Liver (tissue), 9 donors: ENCODE data around the gene IGSF3. TPM values are rescaled to one million over a fixed set of nuclear protein-coding genes. Genes with fewer than 3 reads are reported as not detected.

Experiments used
- DNase-seq: peaks from one replicate; pipeline ENCODE4 v3.0.0-alpha.2; 2017; ENCODE audit warnings: low spot score
- H3K27ac ChIP-seq, 2 donors: one replicate each; pipeline ENCODE4 v1.7.0; 2013; ENCODE audit warnings: inconsistent platforms in 2 of 2, low read length in 2 of 2, control low read depth in 1 of 2, low read depth in 1 of 2, mild to moderate bottlenecking in 1 of 2
- H3K27me3 ChIP-seq, 4 donors: one replicate each; pipeline versions ENCODE4 v1.6.1 to v1.7.0; 2013; ENCODE audit warnings: low read length in 3 of 4, inconsistent platforms in 1 of 4, mild to moderate bottlenecking in 1 of 4, moderate library complexity in 1 of 4; ENCODE audit not compliant: control insufficient read depth in 4 of 4, insufficient read depth in 4 of 4
- H3K36me3 ChIP-seq, 4 donors: one replicate each; pipeline versions ENCODE4 v1.6.1 to v1.7.0; 2013; ENCODE audit warnings: low read length in 3 of 4, mild to moderate bottlenecking in 3 of 4, low read depth in 1 of 4, moderate library complexity in 1 of 4; ENCODE audit not compliant: control insufficient read depth in 4 of 4, insufficient read depth in 3 of 4
- H3K4me1 ChIP-seq, 4 donors: one replicate each; pipeline versions ENCODE4 v1.6.1 to v1.7.0; 2013; ENCODE audit warnings: low read length in 3 of 4, mild to moderate bottlenecking in 3 of 4, moderate library complexity in 1 of 4; ENCODE audit not compliant: control insufficient read depth in 4 of 4, insufficient read depth in 4 of 4
- H3K4me3 ChIP-seq, 3 donors: one replicate each; pipeline versions ENCODE4 v1.6.1 to v1.7.0; 2013; ENCODE audit warnings: low read length in 3 of 3, control low read depth in 1 of 3, low read depth in 1 of 3, mild to moderate bottlenecking in 1 of 3
- H3K9ac ChIP-seq, 2 donors: one replicate each; pipeline ENCODE4 v1.7.0; 2013; ENCODE audit warnings: low read length in 2 of 2, mild to moderate bottlenecking in 2 of 2, moderate library complexity in 2 of 2, control low read depth in 1 of 2, low read depth in 1 of 2
- H3K9me3 ChIP-seq, 4 donors: one replicate each; pipeline versions ENCODE4 v1.6.1 to v1.7.0; 2013; ENCODE audit warnings: low read length in 3 of 4; ENCODE audit not compliant: control insufficient read depth in 4 of 4
- CTCF ChIP-seq: fragments of 150-350 bp; IDR thresholded peaks from 2 replicates; pipeline ENCODE4 v1.5.1; 2017; ENCODE audit warnings: improper control_type of control experiment, low read depth, low read length; ENCODE audit not compliant: missing input control
- EGR1 ChIP-seq, 2 donors: IDR thresholded peaks; 2 replicates each; pipeline ENCODE4 v1.6.1; 2016 to 2018; ENCODE audit warnings: antibody characterized with exemption in 2 of 2, low read depth in 2 of 2
- FOXA1 ChIP-seq: IDR thresholded peaks from 2 replicates; pipeline ENCODE4 v1.6.1; 2016; ENCODE audit warnings: antibody characterized with exemption
- FOXA2 ChIP-seq: IDR thresholded peaks from 2 replicates; pipeline ENCODE4 v1.6.1; 2016; ENCODE audit warnings: antibody characterized with exemption
- GABPA ChIP-seq, 2 donors: IDR thresholded peaks in 1 of 2; conservative IDR thresholded peaks in 1 of 2; 2 replicates each; pipeline ENCODE4 v1.6.1; 2016; ENCODE audit warnings: antibody characterized with exemption in 2 of 2, mild to moderate bottlenecking in 1 of 2, moderate library complexity in 1 of 2
- HNF4A ChIP-seq, 2 donors: conservative IDR thresholded peaks; 2 replicates each; pipeline ENCODE4 v1.6.1; 2016; ENCODE audit warnings: antibody characterized with exemption in 2 of 2, mild to moderate bottlenecking in 2 of 2
- HNF4G ChIP-seq: IDR thresholded peaks from 2 replicates; pipeline ENCODE4 v1.6.1; 2016; ENCODE audit warnings: antibody characterized with exemption
- MAX ChIP-seq: IDR thresholded peaks from 2 replicates; pipeline ENCODE4 v1.6.1; 2016; ENCODE audit warnings: antibody characterized with exemption
- RAD21 ChIP-seq, 2 donors: IDR thresholded peaks; 2 replicates each; pipeline ENCODE4 v1.6.1; 2016; ENCODE audit warnings: antibody characterized with exemption in 2 of 2, mild to moderate bottlenecking in 2 of 2
- RXRA ChIP-seq, 2 donors: IDR thresholded peaks; 2 replicates each; pipeline ENCODE4 v1.6.1; 2017 to 2018; ENCODE audit warnings: antibody characterized with exemption in 2 of 2, mild to moderate bottlenecking in 1 of 2
- SP1 ChIP-seq: IDR thresholded peaks from 2 replicates; pipeline ENCODE4 v1.6.1; 2018; ENCODE audit warnings: antibody characterized with exemption, mild to moderate bottlenecking
- TAF1 ChIP-seq: conservative IDR thresholded peaks from 2 replicates; pipeline ENCODE4 v1.6.1; 2016; ENCODE audit warnings: antibody characterized with exemption, mild to moderate bottlenecking
- YY1 ChIP-seq: IDR thresholded peaks from 2 replicates; pipeline ENCODE4 v1.6.1; 2016; ENCODE audit warnings: antibody characterized with exemption, mild to moderate bottlenecking
- WGBS: extraction: QIAGEN DNeasy Blood & Tissue Kit; methylation state at CpG from one replicate; pipeline ENCODE4 v1.1.7; 2013; 5-methylcytosine and 5-hydroxymethylcytosine counted together
- polyA plus RNA-seq, 2 donors: library from polyadenylated mRNA; stranded (reverse) in 1 of 2; unstranded in 1 of 2; fragments of 200-250 nt in 1 of 2; fragments of >200 nt in 1 of 2; fragmentation: Nextera tagmentation in 1 of 2; extraction: Ambion mirVana in 1 of 2; gene quantifications; one replicate each; pipeline versions ENCODE4 v1.2.1 to v1.2.3, GENCODE V29; 2013 to 2015
- total RNA-seq, 2 donors: library from RNA; depleted of rRNA; stranded (reverse); fragments of >200 nt; gene quantifications; one replicate each; pipeline ENCODE4 v1.2.3, GENCODE V29; 2014
- TF ChIP-seq, protein P1 (sequence below): IDR thresholded peaks from 2 replicates; pipeline ENCODE4 v1.6.1; 2016; ENCODE audit warnings: antibody characterized with exemption
- TF ChIP-seq, protein P2 (sequence below): IDR thresholded peaks from 2 replicates; pipeline ENCODE4 v1.6.1; 2016; ENCODE audit warnings: antibody characterized with exemption
- TF ChIP-seq, protein P3 (sequence below): IDR thresholded peaks from 2 replicates; pipeline ENCODE4 v1.6.1; 2016; ENCODE audit warnings: antibody characterized with exemption, mild to moderate bottlenecking
- donor health status: healthy.
- donor health status: healthy.
- donor health status: healthy.
- donor health status: healthy.
- donor health status: healthy.

The IGSF3 gene
- total and polyA plus RNA-seq, 4 donors = 0.14 to 5.4 (median 0.68) TPM

DNA sequence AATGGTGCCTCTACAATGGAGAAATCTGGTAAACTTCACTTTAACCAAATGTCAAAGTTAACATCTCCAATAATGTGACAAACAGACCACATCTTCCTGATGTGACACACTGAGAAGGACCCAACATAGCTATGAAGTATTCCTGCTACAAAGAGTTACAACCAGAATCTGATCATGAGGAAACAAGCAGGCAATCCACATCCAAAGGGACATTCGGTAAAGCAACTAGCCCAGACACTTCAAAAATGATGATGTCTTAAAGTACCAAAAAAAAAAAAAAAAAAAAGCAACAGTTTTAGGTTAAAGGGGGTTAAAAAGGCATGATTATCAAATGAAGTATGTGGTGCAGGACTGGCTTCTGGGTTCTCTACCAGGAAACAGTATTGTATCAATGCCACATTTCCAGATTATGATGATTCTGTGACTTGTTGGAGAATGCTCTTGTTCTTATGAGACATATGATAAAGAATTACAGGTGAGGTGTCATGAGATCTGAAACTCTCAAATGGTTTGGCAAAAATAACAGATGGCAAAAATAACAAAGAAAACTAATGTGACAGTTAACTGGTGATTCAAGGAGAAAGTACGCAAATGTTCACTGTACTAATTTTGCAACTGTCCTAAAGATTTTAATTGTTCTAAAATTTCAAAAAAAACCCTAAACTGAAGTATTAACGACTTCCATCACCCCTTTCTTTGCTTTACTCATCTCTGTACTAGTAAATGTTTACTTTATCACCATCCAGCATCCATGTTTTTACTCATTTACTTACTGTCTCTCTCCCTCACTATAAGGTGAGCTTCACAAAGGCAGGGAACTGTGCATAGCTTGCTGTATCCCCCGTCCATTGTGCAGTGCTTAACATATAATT lies 99.5 kb downstream of the IGSF3 start:
- Histone ChIP-seq H3K9me3 (no peaks in the 10 kb centered on the region), H3K27ac (no peak overlapping the region), H3K9ac (no peak overlapping the region), H3K4me3 (no peak overlapping the region), H3K4me1 (peaks cover 1 to 12% (median 11%) of the 10 kb centered on the region in 4 donors), H3K36me3 (no peaks in the 10 kb centered on the region), H3K27me3 (no peaks in the 10 kb centered on the region)
- no peak for DNase-seq
- TF ChIP-seq FOXA2 (no peak), SP1 (no peak), FOXA1 (no peak), GABPA (IDR thresholded peaks at IDR 0.05 in 1 of 2, conservative IDR thresholded peaks at IDR 0.05 in 1 of 2) (no peak), RXRA (IDR thresholded peaks at IDR 0.05) (no peak), CTCF (no peak), HNF4G (no peak), HNF4A (conservative IDR thresholded peaks at IDR 0.05) (no peak), MAX (no peak), EGR1 (IDR thresholded peaks at IDR 0.05; ENCODE audit: low read depth in 2 of 2) (no peak), RAD21 (IDR thresholded peaks at IDR 0.05) (no peak), YY1 (no peak), TAF1 (no peak)
- TF ChIP-seq, protein P1, sequence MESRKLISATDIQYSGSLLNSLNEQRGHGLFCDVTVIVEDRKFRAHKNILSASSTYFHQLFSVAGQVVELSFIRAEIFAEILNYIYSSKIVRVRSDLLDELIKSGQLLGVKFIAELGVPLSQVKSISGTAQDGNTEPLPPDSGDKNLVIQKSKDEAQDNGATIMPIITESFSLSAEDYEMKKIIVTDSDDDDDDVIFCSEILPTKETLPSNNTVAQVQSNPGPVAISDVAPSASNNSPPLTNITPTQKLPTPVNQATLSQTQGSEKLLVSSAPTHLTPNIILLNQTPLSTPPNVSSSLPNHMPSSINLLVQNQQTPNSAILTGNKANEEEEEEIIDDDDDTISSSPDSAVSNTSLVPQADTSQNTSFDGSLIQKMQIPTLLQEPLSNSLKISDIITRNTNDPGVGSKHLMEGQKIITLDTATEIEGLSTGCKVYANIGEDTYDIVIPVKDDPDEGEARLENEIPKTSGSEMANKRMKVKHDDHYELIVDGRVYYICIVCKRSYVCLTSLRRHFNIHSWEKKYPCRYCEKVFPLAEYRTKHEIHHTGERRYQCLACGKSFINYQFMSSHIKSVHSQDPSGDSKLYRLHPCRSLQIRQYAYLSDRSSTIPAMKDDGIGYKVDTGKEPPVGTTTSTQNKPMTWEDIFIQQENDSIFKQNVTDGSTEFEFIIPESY = no peak
- TF ChIP-seq, protein P2, sequence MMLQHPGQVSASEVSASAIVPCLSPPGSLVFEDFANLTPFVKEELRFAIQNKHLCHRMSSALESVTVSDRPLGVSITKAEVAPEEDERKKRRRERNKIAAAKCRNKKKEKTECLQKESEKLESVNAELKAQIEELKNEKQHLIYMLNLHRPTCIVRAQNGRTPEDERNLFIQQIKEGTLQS = no peak
- TF ChIP-seq, protein P3, sequence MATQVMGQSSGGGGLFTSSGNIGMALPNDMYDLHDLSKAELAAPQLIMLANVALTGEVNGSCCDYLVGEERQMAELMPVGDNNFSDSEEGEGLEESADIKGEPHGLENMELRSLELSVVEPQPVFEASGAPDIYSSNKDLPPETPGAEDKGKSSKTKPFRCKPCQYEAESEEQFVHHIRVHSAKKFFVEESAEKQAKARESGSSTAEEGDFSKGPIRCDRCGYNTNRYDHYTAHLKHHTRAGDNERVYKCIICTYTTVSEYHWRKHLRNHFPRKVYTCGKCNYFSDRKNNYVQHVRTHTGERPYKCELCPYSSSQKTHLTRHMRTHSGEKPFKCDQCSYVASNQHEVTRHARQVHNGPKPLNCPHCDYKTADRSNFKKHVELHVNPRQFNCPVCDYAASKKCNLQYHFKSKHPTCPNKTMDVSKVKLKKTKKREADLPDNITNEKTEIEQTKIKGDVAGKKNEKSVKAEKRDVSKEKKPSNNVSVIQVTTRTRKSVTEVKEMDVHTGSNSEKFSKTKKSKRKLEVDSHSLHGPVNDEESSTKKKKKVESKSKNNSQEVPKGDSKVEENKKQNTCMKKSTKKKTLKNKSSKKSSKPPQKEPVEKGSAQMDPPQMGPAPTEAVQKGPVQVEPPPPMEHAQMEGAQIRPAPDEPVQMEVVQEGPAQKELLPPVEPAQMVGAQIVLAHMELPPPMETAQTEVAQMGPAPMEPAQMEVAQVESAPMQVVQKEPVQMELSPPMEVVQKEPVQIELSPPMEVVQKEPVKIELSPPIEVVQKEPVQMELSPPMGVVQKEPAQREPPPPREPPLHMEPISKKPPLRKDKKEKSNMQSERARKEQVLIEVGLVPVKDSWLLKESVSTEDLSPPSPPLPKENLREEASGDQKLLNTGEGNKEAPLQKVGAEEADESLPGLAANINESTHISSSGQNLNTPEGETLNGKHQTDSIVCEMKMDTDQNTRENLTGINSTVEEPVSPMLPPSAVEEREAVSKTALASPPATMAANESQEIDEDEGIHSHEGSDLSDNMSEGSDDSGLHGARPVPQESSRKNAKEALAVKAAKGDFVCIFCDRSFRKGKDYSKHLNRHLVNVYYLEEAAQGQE = no peak
- 84% methylated on average over 4 of the region's 4 CpGs for WGBS
